Measurements from ENCODE around the gene SMARCC2.
"Not testable (repeated sequence)": the region's sequence is repeated elsewhere in the genome, so short reads cannot be mapped to it uniquely, and the experiment has no call there.

The SMARCC2 gene

GRCh38 chr12:56160894-56161689, 28.2 kb downstream of the SMARCC2 start:
- Histone ChIP-seq H3K9me3 (ENCODE audit: control insufficient read depth, low read depth, low read length) (no peaks in the 10 kb centered on the region), H3K27me3 (ENCODE audit: control insufficient read depth, insufficient read depth, low read length) (no peaks in the 10 kb centered on the region), H3K27ac (ENCODE audit: low read length) (no peak overlapping the region), H3K4me1 (ENCODE audit: control insufficient read depth, low read depth, low read length) (peaks cover 26% of the 10 kb centered on the region), H3K9ac (ENCODE audit: low read length) (peak overlapping the region; percentile 87), H3K4me3 (ENCODE audit: low read length) (peak overlapping the region; percentile 69), H3K36me3 (ENCODE audit: control insufficient read depth, low read depth, low read length) (peaks cover 62% of the 10 kb centered on the region)

- Histone ChIP-seq H3K36me3 (ENCODE audit: control insufficient read depth, low read depth, low read length) (peaks cover 60% of the 10 kb centered on the region), H3K4me3 (ENCODE audit: low read length) (peak overlapping the region; percentile 69), H3K9me3 (ENCODE audit: control insufficient read depth, low read depth, low read length) (no peaks in the 10 kb centered on the region), H3K9ac (ENCODE audit: low read length) (peak overlapping the region; percentile 87), H3K4me1 (ENCODE audit: control insufficient read depth, low read depth, low read length) (peaks cover 26% of the 10 kb centered on the region), H3K27me3 (ENCODE audit: control insufficient read depth, insufficient read depth, low read length) (no peaks in the 10 kb centered on the region), H3K27ac (ENCODE audit: low read length) (no peak overlapping the region)
Observed at GRCh38 chr12:56160193-56160763, 29.0 kb downstream of the SMARCC2 start.

- H3K27ac ChIP-seq (ENCODE audit: low read length) = peak overlapping the region; percentile 72
- H3K4me1 ChIP-seq (ENCODE audit: control insufficient read depth, low read depth, low read length) = peaks cover 26% of the 10 kb centered on the region
- no peaks in the 10 kb centered on the region for H3K9me3 ChIP-seq (ENCODE audit: control insufficient read depth, low read depth, low read length)
- peak overlapping the region; percentile 69 for H3K4me3 ChIP-seq (ENCODE audit: low read length)
- H3K9ac ChIP-seq (ENCODE audit: low read length) = peak overlapping the region; percentile 87
- H3K36me3 ChIP-seq (ENCODE audit: control insufficient read depth, low read depth, low read length) = peaks cover 62% of the 10 kb centered on the region
- H3K27me3 ChIP-seq (ENCODE audit: control insufficient read depth, insufficient read depth, low read length) = no peaks in the 10 kb centered on the region
Observed at GRCh38 chr12:56159482-56160192, 29.6 kb downstream of the SMARCC2 start.

- Histone ChIP-seq H3K9ac (ENCODE audit: low read length) (peak overlapping the region; percentile 87), H3K4me1 (ENCODE audit: control insufficient read depth, low read depth, low read length) (peaks cover 26% of the 10 kb centered on the region), H3K36me3 (ENCODE audit: control insufficient read depth, low read depth, low read length) (peaks cover 56% of the 10 kb centered on the region), H3K4me3 (ENCODE audit: low read length) (peak overlapping the region; percentile 69), H3K9me3 (ENCODE audit: control insufficient read depth, low read depth, low read length) (no peaks in the 10 kb centered on the region), H3K27ac (ENCODE audit: low read length) (peak overlapping the region; percentile 72), H3K27me3 (ENCODE audit: control insufficient read depth, insufficient read depth, low read length) (no peaks in the 10 kb centered on the region)
Observed at GRCh38 chr12:56158926-56159461, 30.3 kb downstream of the SMARCC2 start.

- H3K36me3 ChIP-seq (ENCODE audit: control insufficient read depth, low read depth, low read length) = peaks cover 49% of the 10 kb centered on the region
- peaks cover 24% of the 10 kb centered on the region for H3K4me1 ChIP-seq (ENCODE audit: control insufficient read depth, low read depth, low read length)
Observed at GRCh38 chr12:56158029-56158925, 31.0 kb downstream of the SMARCC2 start, which contains the start of gene MYL6. Gene MYL6 (plus strand): TSS chr12:56158359. CDS start chr12:56158402, 43 bp downstream.

GRCh38 chr12:56157201-56158028, 31.9 kb downstream of the SMARCC2 start:
- peak overlapping the region; percentile 76 for H3K9ac ChIP-seq (ENCODE audit: low read length)
- H3K36me3 ChIP-seq (ENCODE audit: control insufficient read depth, low read depth, low read length) = peaks cover 43% of the 10 kb centered on the region
- H3K4me1 ChIP-seq (ENCODE audit: control insufficient read depth, low read depth, low read length) = peaks cover 22% of the 10 kb centered on the region
- peak overlapping the region; percentile 89 for H3K27ac ChIP-seq (ENCODE audit: low read length)
- no peaks in the 10 kb centered on the region for H3K9me3 ChIP-seq (ENCODE audit: control insufficient read depth, low read depth, low read length)
- H3K27me3 ChIP-seq (ENCODE audit: control insufficient read depth, insufficient read depth, low read length) = no peaks in the 10 kb centered on the region
- peak overlapping the region; percentile 62 for H3K4me3 ChIP-seq (ENCODE audit: low read length)

More at GRCh38 chr12:56158029-56158925, 31.0 kb downstream of the SMARCC2 start, which contains the start of gene MYL6:
- H3K27me3 ChIP-seq (ENCODE audit: control insufficient read depth, insufficient read depth, low read length) = no peaks in the 10 kb centered on the region
- H3K9ac ChIP-seq (ENCODE audit: low read length) = peak within 1 kb of the TSS; percentile 87
- H3K9me3 ChIP-seq (ENCODE audit: control insufficient read depth, low read depth, low read length) = no peaks in the 10 kb centered on the region
- H3K4me3 ChIP-seq (ENCODE audit: low read length) = peak within 1 kb of the TSS; percentile 69
- peak within 1 kb of the TSS; percentile 89 for H3K27ac ChIP-seq (ENCODE audit: low read length)

- H3K27ac ChIP-seq (ENCODE audit: low read length) = peak overlapping the region; percentile 89
- H3K4me1 ChIP-seq (ENCODE audit: control insufficient read depth, low read depth, low read length) = peaks cover 21% of the 10 kb centered on the region
- peak overlapping the region; percentile 76 for H3K9ac ChIP-seq (ENCODE audit: low read length)
- H3K36me3 ChIP-seq (ENCODE audit: control insufficient read depth, low read depth, low read length) = peaks cover 36% of the 10 kb centered on the region
- H3K27me3 ChIP-seq (ENCODE audit: control insufficient read depth, insufficient read depth, low read length); H3K9me3 ChIP-seq (ENCODE audit: control insufficient read depth, low read depth, low read length): not testable (repeated sequence)
- peak overlapping the region; percentile 62 for H3K4me3 ChIP-seq (ENCODE audit: low read length)
Observed at GRCh38 chr12:56156464-56157200, 32.7 kb downstream of the SMARCC2 start.

GRCh38 chr12:56155256-56155845, 33.9 kb downstream of the SMARCC2 start:
- H3K36me3 ChIP-seq (ENCODE audit: control insufficient read depth, low read depth, low read length) = peaks cover 24% of the 10 kb centered on the region
- no peaks in the 10 kb centered on the region for H3K27me3 ChIP-seq (ENCODE audit: control insufficient read depth, insufficient read depth, low read length)
- H3K4me3 ChIP-seq (ENCODE audit: low read length) = no peak overlapping the region
- peaks cover 17% of the 10 kb centered on the region for H3K4me1 ChIP-seq (ENCODE audit: control insufficient read depth, low read depth, low read length)
- H3K9ac ChIP-seq (ENCODE audit: low read length) = no peak overlapping the region
- H3K9me3 ChIP-seq (ENCODE audit: control insufficient read depth, low read depth, low read length) = no peaks in the 10 kb centered on the region
- no peak overlapping the region for H3K27ac ChIP-seq (ENCODE audit: low read length)

- Histone ChIP-seq H3K36me3 (ENCODE audit: control insufficient read depth, low read depth, low read length) (peaks cover 18% of the 10 kb centered on the region), H3K9ac (ENCODE audit: low read length) (no peak overlapping the region), H3K27ac (ENCODE audit: low read length) (no peak overlapping the region), H3K4me1 (ENCODE audit: control insufficient read depth, low read depth, low read length) (peaks cover 12% of the 10 kb centered on the region), H3K4me3 (ENCODE audit: low read length) (no peak overlapping the region), H3K27me3 (ENCODE audit: control insufficient read depth, insufficient read depth, low read length) (no peaks in the 10 kb centered on the region), H3K9me3 (ENCODE audit: control insufficient read depth, low read depth, low read length) (no peaks in the 10 kb centered on the region)
Observed at GRCh38 chr12:56154818-56155217, 34.5 kb downstream of the SMARCC2 start.

Measured in iPS-18a (cell line).